Endothelial cell of umbilical vein (primary cell): ENCODE measurements around the gene ENHO. TPM values are rescaled to one million over a fixed set of nuclear protein-coding genes. Genes with fewer than 3 reads are reported as not detected.

ENCODE experiments used
- BruUV-seq: library from RNA; stranded (reverse); fragments of 400-500 nt; replicated peaks from 2 replicates; lab custom pipeline; 2021; lab: Mats Ljungman, UMichigan
- CTCF ChIA-PET: fragments of 300-600, 350-600 bp; sonication (Branson Sonifier 250); formaldehyde crosslinking; loops from one replicate; lab custom pipeline; 2021; ENCODE audit warnings: antibody characterized with exemption, inconsistent platforms; lab: Charles Lee
- POLR2A ChIA-PET: fragments of 300-600, 350-600 bp; sonication (Branson Sonifier 250); formaldehyde crosslinking; loops from one replicate; lab custom pipeline; 2021; ENCODE audit warnings: antibody characterized with exemption, inconsistent platforms; lab: Charles Lee
- DNase-seq: peaks from one replicate; pipeline ENCODE4 v3.0.0-alpha.2; 2011; ENCODE audit warnings: low read depth, low spot score
- FAIRE-seq: peaks from 2 replicates; lab custom pipeline; 2011; peaks lifted over from hg19 to GRCh38; lab: Jason Lieb, UNC
- H2AFZ ChIP-seq: 2 replicates; pipeline ENCODE4 v1.6.0; 2012; ENCODE audit warnings: low read depth, low read length, control low read depth, inconsistent platforms
- H3K27ac ChIP-seq: 2 replicates; pipeline ENCODE4 v1.5.1; 2011; ENCODE audit warnings: low read depth, mild to moderate bottlenecking, control low read depth, low read length, moderate library complexity; ENCODE audit not compliant: insufficient read depth
- H3K27me3 ChIP-seq, 2 experiments: 2 replicates each; pipeline versions ENCODE4 v1.6.0 to v1.6.1; 2011; ENCODE audit warnings: low read length in 2 of 2, mixed read lengths in 1 of 2; ENCODE audit not compliant: control insufficient read depth in 2 of 2, insufficient read depth in 2 of 2
- H3K36me3 ChIP-seq, 2 experiments: 2 replicates in 1 of 2; 3 replicates in 1 of 2; pipeline ENCODE4 v1.5.1; 2011; ENCODE audit warnings: low read length in 2 of 2, mild to moderate bottlenecking in 1 of 2, moderate library complexity in 1 of 2; ENCODE audit not compliant: control insufficient read depth in 2 of 2, insufficient read depth in 2 of 2; ENCODE audit errors: extremely low read depth in 1 of 2
- H3K4me1 ChIP-seq: 3 replicates; pipeline ENCODE4 v1.5.1; 2011; ENCODE audit warnings: mild to moderate bottlenecking, low read length; ENCODE audit not compliant: control insufficient read depth, insufficient read depth; ENCODE audit errors: extremely low read depth
- H3K4me2 ChIP-seq: 2 replicates; pipeline ENCODE4 v1.6.1; 2011; ENCODE audit warnings: low read length, control low read depth, mixed read lengths; ENCODE audit not compliant: insufficient read depth
- H3K4me3 ChIP-seq, 3 experiments: fragments of 200-600 bp in 1 of 3; sonication (generic), shearing (Covaris generic) in 1 of 3; replicated peaks in 1 of 3; 2 replicates each; pipeline ENCODE4 v1.5.1; 2011 to 2016; ENCODE audit warnings: control low read depth in 3 of 3, low read length in 3 of 3, mild to moderate bottlenecking in 2 of 3, inconsistent platforms in 1 of 3, low read depth in 1 of 3, moderate library complexity in 1 of 3; ENCODE audit not compliant: insufficient read depth in 1 of 3
- H3K79me2 ChIP-seq: 2 replicates; pipeline ENCODE4 v1.6.0; 2012; ENCODE audit warnings: low read length, inconsistent platforms; ENCODE audit not compliant: control insufficient read depth, insufficient read depth
- H3K9ac ChIP-seq: replicated peaks from 2 replicates; pipeline ENCODE3; 2011; ENCODE audit warnings: low read length, control low read depth; ENCODE audit not compliant: insufficient read depth; ENCODE audit errors: extremely low read depth
- H3K9me1 ChIP-seq: replicated peaks from 3 replicates; pipeline ENCODE4 v1.6.0; 2011; ENCODE audit warnings: mild to moderate bottlenecking, low read length; ENCODE audit not compliant: control insufficient read depth, insufficient read depth; ENCODE audit errors: extremely low read depth
- H3K9me3 ChIP-seq: replicated peaks from 2 replicates; pipeline ENCODE4 v1.5.1; 2012; ENCODE audit warnings: low read length, inconsistent platforms; ENCODE audit not compliant: control insufficient read depth, insufficient read depth
- H4K20me1 ChIP-seq: replicated peaks from 2 replicates; pipeline ENCODE3; 2011; ENCODE audit warnings: mild to moderate bottlenecking, low read length; ENCODE audit not compliant: control insufficient read depth, insufficient read depth; ENCODE audit errors: extremely low read depth
- CTCF ChIP-seq, 2 donors: IDR thresholded peaks; 1 replicate in 1 of 2; 2 replicates in 1 of 2; pipeline ENCODE4 v1.5.1; 2011; ENCODE audit warnings: low read length in 2 of 2, mild to moderate bottlenecking in 2 of 2, moderate library complexity in 2 of 2, control low read depth in 1 of 2, inconsistent platforms in 1 of 2, low read depth in 1 of 2; ENCODE audit not compliant: insufficient read depth in 1 of 2; ENCODE audit errors: extremely low read depth in 1 of 2
- EZH2 ChIP-seq: IDR thresholded peaks from 2 replicates; pipeline ENCODE4 v1.6.1; 2012; ENCODE audit warnings: borderline replicate concordance, low read depth, mild to moderate bottlenecking, moderate library complexity, low read length, inconsistent platforms; ENCODE audit not compliant: severe bottlenecking
- FOS ChIP-seq: IDR thresholded peaks from 2 replicates; pipeline ENCODE4 v1.6.1; 2011; ENCODE audit warnings: mild to moderate bottlenecking, low read length, moderate library complexity, borderline replicate concordance; ENCODE audit not compliant: insufficient read depth
- GATA2 ChIP-seq: IDR thresholded peaks from 2 replicates; pipeline ENCODE4 v1.7.0; 2011; ENCODE audit warnings: low read depth, mild to moderate bottlenecking, moderate library complexity, mixed read lengths, low read length; ENCODE audit not compliant: insufficient read length, insufficient read depth
- JUN ChIP-seq: IDR thresholded peaks from 2 replicates; pipeline ENCODE4 v1.6.1; 2011; ENCODE audit warnings: borderline replicate concordance, low read depth; ENCODE audit not compliant: insufficient read length, insufficient read depth
- MAX ChIP-seq: IDR thresholded peaks from 2 replicates; pipeline ENCODE4 v1.6.1; 2011; ENCODE audit not compliant: insufficient read depth, insufficient read length
- MYC ChIP-seq: IDR thresholded peaks from one replicate; pipeline ENCODE4 v1.6.1; 2011; ENCODE audit warnings: mild to moderate bottlenecking, low read depth, low read length
- POLR2A ChIP-seq: IDR thresholded peaks from 2 replicates; pipeline ENCODE4 v1.6.1; 2012; ENCODE audit warnings: low read depth, mild to moderate bottlenecking, control low read depth, low read length
- POLR2AphosphoS5 ChIP-seq: IDR thresholded peaks from 2 replicates; pipeline ENCODE4 v1.6.1; 2012; ENCODE audit warnings: low read depth, mild to moderate bottlenecking, control low read depth, low read length, moderate library complexity; ENCODE audit not compliant: insufficient read depth
- dilution Hi-C: fragments of 300-500 bp; cut with MboI; formaldehyde crosslinking; loops from one replicate; pipeline ENCODE4 v1.15.0; 2019; ENCODE audit warnings: low sequenced_read_pairs; ENCODE audit not compliant: extremely low pct_ligation_motif_present
- intact Hi-C: fragments of 100-400 bp; cut with micrococcal nuclease; formaldehyde crosslinking; loops from one replicate; pipeline ENCODE4 v1.10.0; 2022
- polyA plus RNA-seq, 4 experiments: library from polyadenylated mRNA; depleted of rRNA in 3 of 4; stranded (reverse) in 3 of 4; unstranded in 1 of 4; fragments of >200 nt; gene quantifications; 2 replicates each; pipeline versions ENCODE4 v1.2.1 to v1.2.3, GENCODE V29; 2011 to 2012; ENCODE audit warnings: missing spikeins in 1 of 4
- total RNA-seq: library from RNA; stranded (reverse); gene quantifications from 2 replicates; pipeline ENCODE4 v1.2.3, GENCODE V29; 2021

ENHO gene
- total and polyA plus RNA-seq, 2 donors (not counting 3 experiments of a cell fraction or from before 2014, with no cell fraction given): 0.10 TPM; not detected in 1

- Histone ChIP-seq H3K4me2 (no peak overlapping the region), H3K79me2 (no peaks in the 10 kb centered on the region), H2AFZ (no peak overlapping the region), H3K9me1 (no peaks in the 10 kb centered on the region), H3K9ac (no peak overlapping the region), H4K20me1 (no peaks in the 10 kb centered on the region), H3K27ac (no peak overlapping the region), H3K9me3 (no peaks in the 10 kb centered on the region), H3K4me3 (no peak overlapping the region), H3K27me3 (peaks cover 16 to 18% of the 10 kb centered on the region in 2 experiments), H3K4me1 (peaks cover 10% of the 10 kb centered on the region), H3K36me3 (no peaks in the 10 kb centered on the region)
- dilution Hi-C loops (no loop called here), intact Hi-C loops (no loop called here)
- no peak for FAIRE-seq
- POLR2A ChIA-PET: no interaction called here
- TF ChIP-seq CTCF (IDR thresholded peaks at IDR 0.05; ENCODE audit: extremely low read depth in 1 of 2, insufficient read depth in 1 of 2, low read depth in 1 of 2, low read length in 2 of 2) (no peak), POLR2AphosphoS5 (no peak), POLR2A (no peak), MAX (no peak), EZH2 (no peak), MYC (no peak), JUN (no peak), FOS (no peak), GATA2 (no peak)
- BruUV-seq: no TSS peak
- CTCF ChIA-PET: interaction anchor here (1.1 to 1.7 kb wide), 3 partner anchors 35 to 88 kb away, joined by 3 to 7 read pairs (median 4); no protein-coding TSS in a partner anchor
- DNase-seq: no peak
These were observed 31.2 kb downstream of the ENHO start for GRCh38 chr9:34491596-34491995.
